Superior temporal gyrus (tissue), 1 donor: ENCODE results near the gene MRPS12.
"Not testable (repeated sequence)": the region's sequence is repeated elsewhere in the genome, so short reads cannot be mapped to it uniquely, and the experiment has no call there.

ENCODE experiments used
- DNase-seq: peaks from one replicate; pipeline ENCODE4 v3.0.0-alpha.2; 2016; ENCODE audit errors: extremely low spot score

MRPS12 gene

DNA sequence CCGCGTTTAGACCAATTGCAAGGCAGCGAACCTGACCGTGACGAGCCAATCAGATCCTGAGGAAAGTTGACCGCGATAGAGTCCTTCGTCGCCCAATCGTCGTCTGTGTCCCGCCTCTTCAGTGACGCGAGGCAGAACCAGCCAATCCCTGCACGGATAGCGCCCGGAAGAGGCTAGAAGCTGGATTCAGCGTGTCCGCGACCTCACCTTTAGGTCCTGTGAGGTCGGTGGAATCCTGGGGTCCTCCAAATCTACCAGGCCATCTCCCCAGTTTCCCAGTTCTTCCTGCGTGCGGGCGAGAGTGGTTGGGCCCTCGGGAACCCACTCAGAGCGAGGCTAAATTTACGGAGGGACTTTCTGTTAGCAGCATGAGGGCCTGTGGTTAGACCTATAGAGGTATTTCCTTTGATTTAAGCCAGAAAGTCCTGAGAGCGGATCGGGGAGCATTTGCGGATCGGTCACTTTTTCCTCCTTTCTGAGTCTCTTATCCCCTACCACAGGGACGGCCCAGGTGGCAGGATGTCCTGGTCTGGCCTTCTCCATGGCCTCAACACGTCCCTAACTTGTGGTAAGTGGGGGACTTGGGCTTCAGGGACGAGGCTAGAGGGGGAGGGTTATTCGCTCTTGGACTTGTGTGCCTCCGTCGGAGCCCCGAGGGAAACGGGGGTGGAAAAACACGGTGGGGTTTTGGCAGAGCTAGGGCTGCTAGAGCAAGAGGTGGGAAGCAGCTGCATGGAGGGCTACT, at the start of gene MRPS12:
MRPS12 (plus strand) TSS at position 169 of the 745 bp plus-strand sequence; CDS start at position 520, 351 bp downstream.
- DNase-seq, result peak; percentile 100

DNA sequence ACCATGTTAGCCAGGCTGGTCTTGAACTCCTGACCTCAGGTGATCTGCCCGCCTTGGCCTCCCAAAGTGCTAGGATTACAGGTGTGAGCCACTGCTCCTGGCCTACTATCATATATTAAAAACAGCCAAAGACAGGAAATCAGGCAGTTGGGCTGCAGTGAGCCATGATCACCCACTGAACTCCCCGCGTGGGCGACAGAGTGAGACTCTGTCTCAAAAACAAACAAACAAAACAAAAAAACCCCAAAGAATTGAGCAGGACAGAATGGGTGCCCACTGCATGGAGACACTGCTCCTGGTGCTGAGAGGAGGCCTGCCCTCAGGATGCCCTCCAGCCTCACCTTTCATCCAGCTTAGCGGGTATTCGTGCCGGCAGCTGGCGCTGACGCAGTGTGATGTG, 47.5 kb upstream of the MRPS12 start:
- no peak for DNase-seq

DNA sequence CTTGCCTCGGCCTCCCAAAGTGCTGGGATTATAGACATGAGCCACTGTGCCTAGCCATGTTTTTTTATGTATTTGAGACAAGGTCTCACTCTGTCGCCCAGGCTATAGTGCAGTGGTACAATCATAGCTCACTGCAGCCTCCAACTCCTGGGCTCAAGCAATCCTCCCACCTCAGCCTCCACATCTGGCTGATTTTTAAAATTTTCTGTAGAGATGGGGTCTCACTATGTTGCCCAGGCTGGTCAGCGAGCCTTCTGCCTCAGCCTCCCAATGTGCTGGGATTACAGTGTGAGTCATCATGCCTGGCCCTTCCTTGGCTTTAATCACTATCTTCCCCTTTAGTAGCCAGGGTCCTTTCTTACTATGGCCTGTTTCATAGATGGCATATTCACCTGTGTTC, 46.1 kb upstream of the MRPS12 start:
- not testable (repeated sequence) for DNase-seq

DNA sequence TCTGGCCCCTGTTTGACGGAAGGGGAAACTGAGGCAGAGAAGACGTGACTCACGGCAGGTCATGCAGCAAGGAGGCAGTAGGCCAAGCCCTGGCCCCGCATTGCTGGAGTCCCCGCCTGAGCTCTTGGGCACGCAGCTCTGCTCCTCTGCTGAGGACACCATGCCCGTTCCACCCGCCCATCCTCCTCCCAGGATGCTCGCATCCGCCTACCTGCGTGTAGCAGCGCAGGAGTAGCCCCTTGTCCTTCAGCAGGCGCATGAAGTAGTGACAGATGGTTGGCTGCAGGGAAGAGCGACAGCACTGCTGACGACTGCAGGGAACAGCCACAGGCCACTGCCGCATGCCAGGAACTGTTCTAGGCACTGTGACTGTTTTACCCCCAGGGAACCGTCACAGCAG, 41.9 kb upstream of the MRPS12 start:
- DNase-seq, result no peak

DNA sequence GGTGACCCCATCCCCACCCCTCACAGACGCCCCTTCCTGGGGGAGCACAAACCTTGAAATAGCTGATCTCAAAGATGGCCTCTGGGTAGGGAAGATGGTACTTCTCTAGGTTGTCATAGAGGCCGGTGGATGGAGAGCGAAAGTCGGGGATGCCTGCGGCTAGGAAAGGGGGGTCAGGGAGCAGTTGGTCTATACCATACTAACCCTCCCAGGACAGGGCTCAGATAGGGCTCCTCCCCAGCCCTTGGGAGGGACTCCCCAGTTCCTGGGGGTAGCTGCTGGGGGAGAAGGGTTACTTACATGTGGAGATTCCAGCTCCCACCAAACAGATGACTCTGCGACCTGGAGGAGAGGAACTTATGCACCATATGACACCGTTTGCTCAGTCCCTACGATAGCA, 40.9 kb upstream of the MRPS12 start:
- no peak for DNase-seq

DNA sequence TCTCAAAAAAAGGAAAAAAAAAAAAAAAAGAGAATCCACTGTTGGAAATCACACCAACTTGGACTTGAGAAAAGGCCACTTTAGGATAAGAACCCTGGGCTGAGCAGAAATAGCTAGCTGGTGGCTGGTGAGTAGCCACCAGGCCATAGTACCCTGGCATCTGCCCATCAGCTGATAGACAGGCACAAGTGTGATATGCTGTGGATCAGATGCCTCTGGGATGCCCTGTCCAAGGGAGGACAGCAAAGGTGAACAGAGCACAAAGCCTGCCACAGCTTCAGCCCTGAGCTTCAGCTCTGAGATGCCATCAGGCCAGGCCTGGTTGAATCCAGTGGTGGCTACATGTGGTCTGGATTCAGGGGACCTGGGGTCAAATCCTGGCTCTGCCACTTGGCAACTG, 40.1 kb upstream of the MRPS12 start:
- DNase-seq, result no peak

DNA sequence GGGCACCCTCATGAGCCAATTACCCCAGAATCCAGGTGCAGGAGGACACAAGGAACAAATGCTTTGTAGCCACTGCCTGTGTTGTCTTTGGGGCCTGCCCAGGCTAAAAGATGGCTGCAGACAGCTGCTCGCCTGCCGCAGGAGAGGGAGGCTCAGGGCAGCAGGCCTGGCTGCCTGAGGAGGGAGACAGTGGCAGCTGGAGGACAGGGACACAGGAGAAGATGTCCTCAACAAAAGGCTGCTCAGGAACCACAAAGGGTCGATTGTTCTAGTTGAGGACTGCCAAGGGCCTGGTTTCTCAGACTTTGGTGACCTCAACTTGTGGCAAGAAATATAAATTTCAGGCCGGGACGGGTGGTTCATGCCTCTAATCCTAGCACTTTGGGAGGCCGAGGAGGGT, 39.0 kb upstream of the MRPS12 start:
- DNase-seq, result peak; percentile 76

DNA sequence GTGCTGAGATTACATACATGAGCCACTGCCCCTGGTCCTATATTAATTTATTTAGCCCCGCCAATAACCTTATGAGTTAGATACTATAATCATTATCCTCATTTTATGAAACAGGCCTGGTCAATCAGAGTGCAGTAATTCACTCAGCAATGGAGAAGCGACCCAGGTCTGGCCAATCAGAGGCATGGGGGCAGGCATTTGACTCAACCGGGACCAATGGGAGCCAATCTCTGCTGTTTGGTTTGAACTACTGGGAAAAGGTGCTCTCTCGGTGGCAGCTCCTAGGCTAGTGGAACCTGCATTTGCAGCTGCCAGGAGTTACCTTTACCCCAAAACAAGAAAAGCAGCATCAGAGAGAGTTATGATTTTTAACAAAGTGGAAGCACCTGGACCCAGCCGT, 37.9 kb upstream of the MRPS12 start:
- no peak for DNase-seq

DNA sequence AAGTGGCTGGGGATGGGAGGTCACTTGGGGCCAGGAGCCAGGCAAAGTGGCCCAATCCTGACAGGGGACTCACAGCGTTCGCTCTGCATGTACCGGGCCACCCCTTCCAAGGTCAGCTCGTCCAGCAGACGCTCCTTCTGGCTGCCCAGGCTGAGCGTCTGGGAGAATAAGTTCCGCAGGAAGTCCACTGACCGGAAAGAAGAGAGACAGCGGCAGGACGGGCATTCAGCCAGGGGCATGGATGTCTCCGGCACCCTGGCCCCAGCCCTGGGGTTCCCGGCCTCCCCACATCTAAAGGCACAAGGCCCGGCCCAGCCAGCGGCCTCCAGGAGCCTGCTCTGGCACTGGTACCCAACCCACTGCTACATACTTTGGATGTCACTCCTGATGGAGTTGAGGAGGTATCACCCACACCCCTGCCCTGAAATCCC, 37.4 kb upstream of the MRPS12 start:
- no peak for DNase-seq

DNA sequence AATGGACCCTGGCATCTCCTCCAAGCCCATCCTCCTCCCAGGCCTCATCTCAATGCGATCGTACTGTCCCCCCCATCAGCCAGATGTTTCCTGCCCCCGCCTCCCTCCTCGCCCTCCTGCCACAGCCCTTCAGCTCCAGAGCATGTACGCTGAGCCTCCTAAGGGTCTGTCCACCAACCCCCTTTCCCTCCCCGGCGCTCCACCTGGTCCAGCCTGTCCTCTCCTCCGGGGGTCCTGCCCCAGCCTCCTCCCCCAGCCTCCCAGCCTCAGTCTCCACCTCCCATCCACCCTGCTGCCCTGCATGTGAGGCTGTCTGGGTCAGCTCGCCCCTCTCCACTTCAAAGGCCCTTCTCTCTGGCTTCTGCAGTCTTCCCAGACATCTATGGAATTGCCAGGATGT, 35.8 kb upstream of the MRPS12 start:
- DNase-seq, result no peak

DNA sequence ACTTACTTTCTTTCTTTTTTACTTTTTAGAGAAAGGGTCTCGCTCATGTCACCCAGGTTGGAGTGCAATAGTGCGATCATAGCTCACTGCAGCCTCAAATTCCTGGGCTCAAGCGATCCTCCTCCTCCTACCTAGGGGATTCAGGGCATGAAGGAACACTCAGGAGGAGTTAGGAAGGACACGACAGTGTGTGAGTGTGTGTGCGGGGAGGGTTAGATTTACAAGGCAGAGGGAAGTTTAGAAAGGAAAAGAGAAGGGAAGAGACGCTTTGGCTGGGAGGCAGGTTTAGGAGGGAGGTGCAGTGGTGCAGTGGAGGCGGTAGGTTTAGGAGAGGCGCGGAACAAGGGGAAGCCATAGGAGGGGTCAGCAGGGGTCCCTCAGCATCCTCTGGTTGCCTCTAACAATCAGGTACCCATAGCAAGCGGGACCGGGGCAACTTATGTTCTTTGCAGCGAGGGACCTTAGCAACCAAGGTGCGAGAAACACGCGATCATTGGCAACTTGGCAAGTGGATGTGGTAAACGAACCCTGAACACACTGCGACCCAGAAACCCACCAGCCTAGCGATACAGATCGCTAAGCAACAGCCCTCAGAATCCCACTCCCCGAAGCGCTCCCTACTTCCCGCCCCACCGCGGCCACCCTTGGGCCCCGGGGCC, 31.8 kb upstream of the MRPS12 start:
- DNase-seq, result no peak

DNA sequence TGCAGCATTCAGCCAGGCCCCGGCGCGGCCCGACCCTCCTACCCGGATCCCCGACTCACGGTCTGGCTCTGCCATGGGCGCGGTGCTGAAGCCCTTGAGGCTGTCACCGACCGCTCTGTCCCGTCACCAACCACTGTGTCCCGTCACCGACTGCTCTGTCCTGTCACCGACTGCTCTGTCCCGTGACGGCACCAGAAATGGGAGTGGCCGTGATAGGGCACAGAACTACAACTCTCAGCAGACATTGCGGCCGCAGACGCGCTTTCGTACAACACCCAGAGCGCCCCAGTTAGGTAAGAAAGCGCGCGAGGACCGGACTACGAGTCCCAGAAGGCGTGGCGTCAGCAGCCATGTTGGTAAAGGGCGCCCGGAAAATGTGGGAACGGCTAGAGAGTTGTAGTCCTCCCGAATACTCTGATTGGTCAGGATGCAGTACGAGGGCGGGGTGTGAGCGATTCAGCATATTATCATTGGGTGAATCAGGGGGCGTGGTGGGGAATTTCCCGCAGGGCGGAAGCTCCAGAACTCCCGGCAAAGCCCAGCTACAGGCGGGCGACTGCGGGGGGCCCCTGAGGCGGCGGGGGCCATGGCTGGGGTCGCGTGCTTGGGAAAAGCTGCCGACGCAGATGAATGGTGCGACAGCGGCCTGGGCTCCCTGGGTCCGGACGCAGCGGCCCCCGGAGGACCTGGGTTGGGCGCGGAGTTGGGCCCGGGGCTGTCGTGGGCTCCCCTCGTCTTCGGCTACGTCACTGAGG, 31.1 kb upstream of the MRPS12 start, which contains the start of the genes NFKBIB and SIRT2:
NFKBIB (plus strand) TSS at position 523 of the 755 bp plus-strand sequence; CDS start at position 587, 64 bp downstream.
SIRT2 (minus strand) TSS at position 172 of the 755 bp plus-strand sequence; CDS start at position 75, 97 bp downstream.
- DNase-seq, result peak; percentile 100

DNA sequence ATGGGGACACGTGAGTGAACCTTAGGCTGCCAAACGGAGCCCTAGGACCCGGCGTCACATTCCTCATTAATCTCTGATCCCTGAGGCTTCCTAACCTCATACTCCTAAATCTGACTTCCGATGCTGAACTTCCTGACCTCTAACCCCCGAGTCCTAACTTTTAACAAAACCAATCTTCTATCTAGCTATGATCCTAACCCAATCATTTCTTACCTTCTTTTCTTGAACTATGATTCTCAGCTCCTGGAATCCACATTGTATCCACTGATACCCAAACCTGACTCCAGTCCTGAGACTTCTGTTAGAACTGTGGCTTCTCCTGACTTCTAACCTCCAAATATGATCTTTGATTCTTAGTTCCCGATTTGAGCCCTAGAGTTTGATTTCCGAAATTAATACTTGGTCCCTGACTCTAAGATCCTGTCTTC, 30.5 kb upstream of the MRPS12 start:
- peak; percentile 77 for DNase-seq

DNA sequence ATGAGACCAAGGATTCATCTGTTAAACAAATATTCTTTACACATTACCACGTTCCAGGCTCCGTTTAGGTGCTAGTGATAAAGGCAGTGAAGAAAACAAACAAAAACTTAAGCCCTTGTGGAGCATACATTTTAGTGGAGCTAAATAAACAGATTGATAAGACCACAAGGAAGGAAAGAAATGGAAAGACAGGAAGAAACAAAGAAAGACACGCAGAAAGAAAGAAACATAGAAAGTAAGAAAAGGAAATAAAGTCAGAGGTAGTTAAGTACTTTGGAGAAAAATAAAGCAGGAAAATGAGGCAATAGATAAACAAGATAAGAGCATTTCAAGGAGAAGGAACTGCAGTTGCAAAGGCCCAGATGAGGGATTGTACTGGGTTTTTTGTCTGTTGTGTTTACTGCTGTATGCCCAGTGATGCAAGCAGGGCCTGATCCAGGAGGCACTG, 30.0 kb upstream of the MRPS12 start:
- DNase-seq, result no peak

DNA sequence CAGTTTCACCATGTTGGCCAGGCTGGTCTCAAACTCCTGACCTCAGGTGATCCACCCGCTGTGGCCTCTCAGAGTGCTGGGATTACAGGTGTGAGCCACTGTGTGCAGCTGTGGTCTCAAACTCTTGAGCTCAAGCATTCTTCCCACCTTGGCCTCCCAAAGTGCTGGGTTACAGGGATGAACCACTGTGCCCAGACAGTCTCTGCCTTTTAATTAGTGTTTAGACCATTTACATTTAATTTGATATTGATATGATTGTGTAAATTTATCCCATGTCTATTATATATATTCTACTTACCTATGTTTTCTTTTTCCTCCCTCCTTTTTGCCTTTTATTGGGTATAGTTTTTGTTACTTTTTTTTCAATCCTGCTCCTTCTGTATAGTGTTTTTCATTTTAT, 29.1 kb upstream of the MRPS12 start:
- DNase-seq, result no peak

DNA sequence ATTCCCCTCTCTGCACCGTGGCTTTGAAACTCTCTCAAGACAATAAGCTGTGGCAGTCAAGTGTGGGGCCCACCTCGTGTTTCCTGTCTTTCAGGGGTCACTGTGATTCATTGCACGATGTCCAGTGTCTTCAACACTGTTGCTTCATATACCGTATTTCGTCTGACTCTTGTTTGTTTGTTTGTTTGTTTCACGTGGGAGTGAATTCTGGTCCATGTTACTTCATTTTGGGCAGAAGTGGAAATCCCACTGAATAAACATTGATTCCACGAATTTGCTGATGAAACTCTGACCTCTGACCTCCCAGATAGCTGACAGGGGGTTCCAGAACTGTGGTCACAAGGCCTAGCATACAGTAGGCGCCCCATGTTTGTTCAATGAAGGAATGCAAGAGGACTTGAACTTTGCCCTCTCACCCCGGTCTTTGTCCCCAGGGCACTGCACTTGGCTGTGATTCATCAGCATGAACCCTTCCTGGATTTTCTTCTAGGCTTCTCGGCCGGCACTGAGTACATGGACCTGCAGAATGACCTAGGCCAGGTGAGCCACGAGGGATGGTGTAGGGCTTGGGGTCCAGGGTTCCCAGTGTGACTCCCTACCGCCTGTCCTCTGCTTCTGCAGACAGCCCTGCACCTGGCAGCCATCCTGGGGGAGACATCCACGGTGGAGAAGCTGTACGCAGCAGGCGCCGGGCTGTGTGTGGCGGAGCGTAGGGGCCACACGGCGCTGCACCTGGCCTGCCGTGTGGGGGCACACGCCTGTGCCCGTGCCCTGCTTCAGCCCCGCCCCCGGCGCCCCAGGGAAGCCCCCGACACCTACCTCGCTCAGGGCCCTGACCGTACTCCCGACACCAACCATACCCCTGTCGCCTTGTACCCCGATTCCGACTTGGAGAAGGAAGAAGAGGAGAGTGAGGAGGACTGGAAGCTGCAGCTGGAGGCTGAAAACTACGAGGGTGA, 25.9 kb upstream of the MRPS12 start:
- DNase-seq, result no peak

DNA sequence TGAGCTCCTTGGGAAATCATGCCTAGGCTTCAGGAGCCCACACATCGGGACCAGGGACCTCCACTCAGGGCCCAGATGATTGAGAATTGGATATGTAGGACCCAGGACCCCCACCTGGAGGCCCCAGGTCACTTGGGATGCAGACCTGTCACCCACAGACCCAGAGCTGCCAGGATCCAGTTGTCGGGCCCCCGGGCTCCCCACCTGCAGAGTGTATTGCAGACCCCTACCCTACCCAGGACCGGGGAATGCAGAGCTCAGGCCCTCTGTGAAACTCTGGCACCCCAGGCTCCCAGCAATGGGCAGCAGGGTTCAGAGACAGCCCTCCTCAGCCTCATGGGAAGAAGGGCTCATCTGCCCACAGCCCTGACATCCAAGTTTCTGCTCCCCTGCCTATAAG, 25.1 kb upstream of the MRPS12 start:
- no peak for DNase-seq

DNA sequence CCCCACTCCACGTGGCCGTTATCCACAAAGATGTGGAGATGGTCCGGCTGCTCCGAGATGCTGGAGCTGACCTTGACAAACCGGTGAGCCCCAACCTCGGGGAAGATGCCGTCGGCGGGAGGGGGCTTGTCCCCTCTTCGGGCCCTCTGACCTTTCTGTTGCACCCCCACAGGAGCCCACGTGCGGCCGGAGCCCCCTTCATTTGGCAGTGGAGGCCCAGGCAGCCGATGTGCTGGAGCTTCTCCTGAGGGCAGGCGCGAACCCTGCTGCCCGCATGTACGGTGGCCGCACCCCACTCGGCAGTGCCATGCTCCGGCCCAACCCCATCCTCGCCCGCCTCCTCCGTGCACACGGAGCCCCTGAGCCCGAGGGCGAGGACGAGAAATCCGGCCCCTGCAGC, 23.5 kb upstream of the MRPS12 start:
- no peak for DNase-seq

DNA sequence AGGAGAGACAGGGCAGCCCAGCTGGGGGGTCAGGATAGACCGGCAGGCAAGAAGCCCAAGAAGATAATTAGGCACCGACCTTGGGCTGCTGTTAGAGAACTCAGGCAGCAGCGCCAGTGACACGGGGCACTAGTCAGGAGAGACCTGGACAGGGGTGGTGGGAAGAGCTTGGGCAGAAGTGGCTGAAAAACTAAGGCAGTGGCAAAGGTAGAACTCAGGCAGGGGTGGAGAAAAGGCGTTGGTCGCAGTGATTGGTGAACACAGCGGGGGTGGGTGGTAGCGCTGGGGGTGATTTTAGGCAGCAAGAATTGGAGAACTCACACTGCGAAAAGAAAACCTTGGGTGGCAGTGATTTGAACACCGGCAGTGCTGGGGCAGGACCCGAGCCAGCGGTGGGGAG, 23.1 kb upstream of the MRPS12 start:
- DNase-seq, result no peak

DNA sequence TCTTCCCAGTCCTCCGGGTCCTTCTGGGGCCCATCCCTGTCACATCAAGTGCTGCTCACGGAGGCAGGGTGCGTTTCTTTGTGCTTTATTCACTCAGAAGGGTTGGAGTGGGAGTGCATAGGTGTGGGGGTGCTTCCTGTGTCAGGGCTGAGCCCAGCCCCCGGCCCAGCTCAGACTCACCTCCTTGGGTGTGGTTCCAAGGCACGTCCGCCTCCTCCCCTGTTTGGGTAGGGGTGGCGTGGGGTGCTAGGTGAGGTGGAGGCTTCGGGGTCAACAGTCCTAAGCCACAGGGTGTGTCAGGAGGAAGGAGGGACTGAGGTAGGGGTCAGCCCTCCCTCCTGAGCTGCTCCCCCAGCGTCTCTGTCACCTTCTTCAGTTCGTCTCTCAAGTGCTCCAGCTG, 21.8 kb upstream of the MRPS12 start:
- no peak for DNase-seq

DNA sequence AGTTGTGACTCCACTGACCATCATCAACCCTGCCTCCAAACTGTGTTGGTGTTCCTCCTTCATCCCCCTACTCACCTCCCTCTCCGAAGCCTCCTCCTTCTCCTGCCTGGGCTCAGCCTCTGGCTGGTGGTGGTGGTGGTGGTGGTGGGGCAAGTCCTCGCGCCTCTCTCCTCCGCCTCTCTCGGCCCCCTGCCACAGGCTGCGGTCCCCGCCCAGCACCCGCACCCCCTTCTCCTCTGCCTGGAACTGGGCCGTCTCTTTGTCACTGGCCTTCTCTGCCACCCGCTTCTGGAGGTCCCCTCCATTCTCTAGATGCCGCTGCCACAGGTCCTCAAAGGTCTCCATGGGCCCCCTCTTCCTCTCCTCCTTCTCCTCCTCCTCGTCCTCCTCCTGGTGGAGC, 20.3 kb upstream of the MRPS12 start:
- DNase-seq, result no peak
